HG03469 (cell line): ENCODE measurements around the gene MAP10.
"Not testable (repeated sequence)": the region's sequence is repeated elsewhere in the genome, so short reads cannot be mapped to it uniquely, and the experiment has no call there.

Source experiments
- ATAC-seq: cut with Tn5 transposase; IDR thresholded peaks from one replicate; pipeline ENCODE4 v1.9.1; 2021; ENCODE audit warnings: mild to moderate bottlenecking, moderate library complexity, moderate number of reproducible peaks; ENCODE audit not compliant: unreplicated experiment

Gene MAP10

DNA sequence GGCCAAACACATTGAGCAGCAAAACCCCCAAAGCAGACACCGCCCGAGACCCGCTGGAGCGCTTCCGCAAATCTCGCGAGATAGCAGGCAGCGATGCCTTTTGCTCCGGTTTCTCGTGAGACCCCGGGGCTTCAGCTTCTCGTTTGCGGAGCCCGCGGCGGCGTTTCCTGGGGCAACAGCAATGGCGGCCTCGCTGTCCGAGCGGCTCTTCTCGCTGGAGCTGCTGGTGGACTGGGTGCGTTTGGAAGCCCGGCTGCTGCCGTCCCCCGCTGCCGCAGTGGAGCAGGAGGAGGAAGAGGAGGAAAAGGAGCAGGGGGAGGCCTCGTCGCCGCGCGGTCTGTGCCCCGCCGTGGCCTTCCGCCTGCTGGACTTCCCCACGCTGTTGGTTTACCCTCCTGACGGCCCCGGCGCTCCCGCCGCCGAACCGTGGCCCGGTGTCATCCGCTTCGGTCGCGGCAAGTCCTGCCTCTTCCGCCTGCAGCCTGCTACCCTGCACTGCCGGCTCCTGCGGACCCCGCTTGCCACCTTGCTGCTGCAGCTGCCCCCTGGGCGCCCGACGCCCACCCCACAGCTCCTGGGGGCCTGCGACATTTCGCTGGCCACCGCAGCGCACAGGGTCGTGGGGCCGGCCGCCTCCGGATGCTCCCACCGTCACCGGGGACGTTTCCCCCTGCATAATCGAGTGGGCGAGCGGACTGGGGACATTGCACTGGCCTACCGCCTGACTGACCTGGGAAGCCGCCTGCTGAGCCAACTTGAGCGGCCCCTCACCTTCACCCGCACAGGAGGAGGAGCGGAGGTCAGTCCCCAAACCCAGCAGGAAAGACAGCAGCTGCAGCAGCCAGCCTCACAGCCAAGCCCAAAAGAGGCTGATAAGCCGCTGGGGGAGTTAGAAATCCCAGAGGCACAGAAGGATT is at the start of gene MAP10:
Gene MAP10, plus strand, starts transcription at position 148 of the 917 bp plus-strand sequence. Its CDS starts 34 bp downstream, at position 182.
- peak; percentile 74 for ATAC-seq

- ATAC-seq = no peak
Observed at GRCh38 chr1:232764458-232765251, 40.6 kb upstream of the MAP10 start.

DNA sequence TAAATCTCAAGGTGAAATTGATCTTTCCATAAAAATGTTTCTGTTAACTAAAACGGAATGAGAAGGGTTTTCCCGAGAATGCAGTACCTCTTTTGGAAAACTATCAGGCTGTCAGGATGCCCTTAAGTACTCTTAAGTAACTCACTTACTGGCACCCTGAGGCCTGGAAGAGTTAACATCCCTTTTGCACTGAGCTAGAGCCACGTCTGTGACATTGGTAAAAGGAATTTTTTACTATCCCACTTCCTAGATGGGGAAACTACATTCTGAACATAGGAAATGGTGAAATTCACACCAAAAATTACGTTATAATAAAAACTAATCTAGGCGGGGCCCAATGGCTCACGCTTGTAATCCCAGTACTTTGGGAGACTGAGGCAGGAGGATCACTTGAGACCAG is 39.7 kb upstream of the MAP10 start:
- ATAC-seq = no peak

- ATAC-seq = no peak
Observed at GRCh38 chr1:232766241-232766890, 38.9 kb upstream of the MAP10 start.

DNA sequence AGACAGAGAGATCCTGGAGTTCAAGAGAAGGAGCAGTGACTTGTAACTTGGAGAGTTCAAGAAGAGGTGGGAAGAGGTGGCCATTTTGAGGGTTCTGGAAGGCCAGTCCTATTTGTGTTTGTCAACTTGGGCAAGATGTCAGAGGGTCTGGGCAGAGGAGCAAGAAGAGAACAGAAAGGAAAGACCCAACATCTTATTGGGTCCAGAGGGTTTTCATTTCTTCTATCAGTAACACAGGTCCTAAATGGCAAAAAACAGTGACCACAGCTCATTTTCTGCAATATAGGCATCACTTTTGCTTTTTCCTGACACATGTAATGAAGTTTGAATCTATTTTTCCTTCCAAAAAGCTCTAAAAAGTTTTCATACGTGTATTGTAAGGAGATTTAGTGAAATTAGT is 38.3 kb upstream of the MAP10 start:
- ATAC-seq = no peak

DNA sequence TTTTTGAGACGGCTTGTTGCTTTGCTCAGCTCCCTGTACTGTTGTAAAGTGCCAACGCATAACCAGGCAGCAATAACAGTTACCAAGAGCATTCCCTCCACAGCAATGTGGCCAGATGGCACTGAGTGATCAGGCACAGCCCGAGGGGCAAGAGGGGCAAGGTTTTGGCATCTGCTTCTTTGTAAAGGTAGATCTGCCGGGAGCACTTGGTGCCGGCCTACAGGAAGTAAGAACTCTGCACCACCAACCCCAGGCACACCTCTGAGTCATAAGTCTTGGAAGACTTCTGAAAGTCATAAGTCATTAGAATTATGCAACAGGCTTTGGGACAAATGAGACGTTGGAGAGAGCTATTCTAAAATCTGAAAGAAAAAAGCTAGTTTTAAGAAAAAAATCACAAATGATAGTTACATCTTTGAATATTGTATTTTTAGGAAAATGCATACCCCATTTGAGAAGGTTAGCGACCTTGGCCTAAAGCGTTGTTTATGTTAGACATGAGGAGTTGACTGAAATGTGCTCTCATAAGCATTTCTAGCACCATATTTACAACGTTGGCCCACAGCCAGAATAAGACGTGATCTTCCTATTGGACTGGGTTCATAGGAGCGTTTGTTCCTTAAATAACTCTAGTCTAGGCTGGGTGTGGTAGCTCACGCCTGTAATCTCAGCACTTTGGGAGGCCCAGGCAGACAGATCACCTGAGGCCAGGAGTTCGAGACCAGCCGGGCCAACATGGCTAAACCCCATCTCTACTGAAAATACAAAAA is 37.7 kb upstream of the MAP10 start:
- ATAC-seq = no peak

DNA sequence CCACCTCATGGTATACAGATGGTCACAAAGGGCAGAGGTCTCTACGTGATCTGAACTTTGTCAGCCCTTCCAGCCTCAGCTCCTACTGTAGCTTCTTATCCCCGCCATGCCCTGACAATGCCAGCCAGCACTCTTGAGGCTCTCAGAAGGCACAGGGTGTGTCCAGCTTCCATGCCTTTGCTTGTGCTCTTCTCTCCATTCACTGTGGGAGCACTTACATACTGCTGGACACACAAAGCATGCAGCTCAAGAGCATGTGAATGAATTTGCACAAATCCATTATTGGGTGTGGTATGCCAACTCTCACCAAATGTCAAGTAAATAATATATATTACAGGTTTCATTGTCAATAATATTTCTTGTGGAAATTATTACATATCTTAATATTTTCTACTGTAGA is 36.4 kb upstream of the MAP10 start:
- no peak for ATAC-seq

GRCh38 chr1:232769733-232770132 is 35.5 kb upstream of the MAP10 start:
- ATAC-seq = no peak

DNA sequence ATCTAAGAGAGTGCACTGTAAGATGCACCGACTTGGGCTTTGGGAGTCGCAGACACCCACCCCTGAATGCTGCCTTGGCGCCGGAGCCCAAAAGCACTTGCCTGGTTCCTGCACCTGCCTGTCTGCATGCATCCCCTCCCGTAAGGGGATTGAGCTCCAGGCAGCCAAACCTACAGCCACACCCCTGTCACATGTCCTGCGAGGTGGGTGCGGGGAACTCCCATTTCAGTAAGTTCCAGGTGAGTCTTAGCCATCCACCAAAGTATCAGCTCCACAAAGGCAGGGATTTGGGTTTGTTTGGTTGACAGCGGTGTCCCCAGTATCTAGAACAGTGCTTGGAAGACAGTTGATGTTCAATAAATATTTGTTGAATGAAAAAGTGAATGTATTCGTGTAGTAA is 31.5 kb upstream of the MAP10 start:
- no peak for ATAC-seq

- no peak for ATAC-seq
Observed at GRCh38 chr1:232776526-232777106, 28.6 kb upstream of the MAP10 start.

DNA sequence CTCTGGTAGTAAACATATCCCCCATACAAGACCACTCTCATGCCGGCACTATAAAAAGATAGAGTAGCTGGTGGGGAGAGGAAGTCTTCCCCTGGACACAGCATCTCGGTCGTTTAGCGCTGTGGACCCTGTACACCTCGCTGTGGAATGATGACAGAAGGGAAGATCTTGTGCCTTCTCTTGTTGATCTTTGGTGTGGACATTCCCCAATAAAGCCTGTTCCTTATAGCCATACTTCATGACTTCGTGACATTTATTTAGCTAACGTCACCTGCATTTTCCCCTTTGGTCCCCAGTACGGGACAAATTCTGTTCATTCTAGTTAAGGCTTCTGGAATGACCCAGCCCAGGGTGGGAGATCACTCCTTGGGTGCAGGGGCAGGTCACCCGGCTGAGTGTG is 24.9 kb upstream of the MAP10 start:
- ATAC-seq = no peak

GRCh38 chr1:232784794-232785193 is 20.4 kb upstream of the MAP10 start:
- no peak for ATAC-seq

GRCh38 chr1:232785630-232786029 is 19.6 kb upstream of the MAP10 start:
- not testable (repeated sequence) for ATAC-seq

DNA sequence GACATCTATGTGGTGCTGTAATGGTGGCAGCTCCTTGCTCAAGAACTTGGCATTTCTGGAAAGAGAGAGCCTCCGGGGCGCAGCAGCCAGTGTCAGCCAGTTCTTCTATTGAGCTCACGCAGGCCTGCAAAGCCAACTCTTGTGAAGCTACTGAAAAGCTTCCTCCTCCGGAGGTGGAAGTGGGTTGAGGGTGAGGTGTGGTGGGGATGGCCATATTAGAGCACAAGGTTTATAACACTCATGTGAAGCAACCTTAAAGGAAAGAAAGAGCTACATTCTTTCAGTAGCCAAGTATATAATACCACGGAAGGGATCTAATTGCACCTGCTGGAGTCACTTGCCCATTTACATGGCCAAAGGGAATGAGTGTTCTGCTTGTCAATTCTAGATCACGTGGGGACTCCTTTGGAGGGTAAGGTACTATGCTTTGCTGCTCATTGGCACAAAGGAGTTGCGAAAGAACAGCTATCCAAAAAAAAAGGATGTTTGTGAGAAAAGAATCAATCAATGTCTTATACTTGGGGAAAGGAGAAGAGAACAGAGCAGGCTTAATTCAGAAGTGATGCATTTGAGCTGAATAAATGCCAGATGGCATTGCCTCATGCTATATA is 18.3 kb upstream of the MAP10 start:
- no peak for ATAC-seq

- ATAC-seq = no peak
Observed at GRCh38 chr1:232788235-232788872, 16.9 kb upstream of the MAP10 start.

DNA sequence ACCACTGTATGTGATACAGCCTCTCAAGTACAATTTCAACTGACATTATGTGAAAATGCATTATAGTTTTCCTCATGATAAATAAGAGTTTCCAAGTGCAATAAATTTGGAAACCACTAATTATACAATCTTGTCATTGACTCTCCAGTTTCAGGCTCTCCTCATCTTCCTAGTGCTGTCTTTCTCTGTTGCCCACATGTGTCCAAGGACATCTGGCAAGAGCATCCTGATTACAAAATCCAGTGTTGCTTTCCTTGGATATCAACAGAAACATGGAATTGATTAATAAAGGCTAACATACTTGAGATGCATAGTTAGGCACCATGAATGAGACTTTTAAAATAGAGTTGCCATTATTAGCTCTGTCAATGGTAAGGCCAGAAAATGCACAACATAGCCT is 15.6 kb upstream of the MAP10 start:
- ATAC-seq = no peak

GRCh38 chr1:232792949-232793348 is 12.3 kb upstream of the MAP10 start:
- no peak for ATAC-seq

GRCh38 chr1:232793944-232794343 is 11.3 kb upstream of the MAP10 start:
- ATAC-seq = no peak

GRCh38 chr1:232795497-232796053 is 9.6 kb upstream of the MAP10 start:
- no peak for ATAC-seq
